Astrocyte of the spinal cord (primary cell): ENCODE results near the gene CPM.

ENCODE experiments used
- DNase-seq: peaks from one replicate; pipeline ENCODE4 v3.0.0; 2011; ENCODE audit warnings: low read depth, low spot score
- H3K4me3 ChIP-seq: 2 replicates; pipeline ENCODE4 v1.5.1; 2011; ENCODE audit warnings: low read depth, mild to moderate bottlenecking, low read length, moderate library complexity
- CTCF ChIP-seq: IDR thresholded peaks from 2 replicates; pipeline ENCODE4 v1.5.1; 2012; ENCODE audit warnings: low read depth, mild to moderate bottlenecking, low read length, inconsistent platforms
- in situ Hi-C: cut with HindIII; loops from 2 replicates; pipeline ENCODE4 v1.10.0; 2017; ENCODE audit warnings: low sequenced_read_pairs

The CPM gene

GRCh38 chr12:68831751-68832503 is 101.0 kb downstream of the CPM start:
- no peak overlapping the region for H3K4me3 ChIP-seq
- in situ Hi-C loops = no loop called here
- no peak for DNase-seq
- no peak for TF ChIP-seq CTCF

- H3K4me3 ChIP-seq = no peak overlapping the region
- no peak for TF ChIP-seq CTCF
- DNase-seq = no peak
- in situ Hi-C loops = no loop called here
Measured at GRCh38 chr12:68831272-68831671, 101.7 kb downstream of the CPM start.

GRCh38 chr12:68828672-68829068 is 104.3 kb downstream of the CPM start:
- no peak for TF ChIP-seq CTCF
- H3K4me3 ChIP-seq = no peak overlapping the region
- no peak for DNase-seq
- in situ Hi-C loops = no loop called here

- in situ Hi-C loops = no loop called here
- DNase-seq = no peak
- TF ChIP-seq CTCF = no peak
- no peak overlapping the region for H3K4me3 ChIP-seq
Measured at GRCh38 chr12:68827895-68828671, 104.9 kb downstream of the CPM start.

GRCh38 chr12:68825569-68826217 is 107.3 kb downstream of the CPM start:
- DNase-seq = no peak
- TF ChIP-seq CTCF = no peak
- in situ Hi-C loops = no loop called here
- no peak overlapping the region for H3K4me3 ChIP-seq

- no peak for DNase-seq
- in situ Hi-C loops = no loop called here
- H3K4me3 ChIP-seq = no peak overlapping the region
- TF ChIP-seq CTCF = no peak
Measured at GRCh38 chr12:68824597-68825250, 108.2 kb downstream of the CPM start.
